Suprapubic skin (tissue), 4 donors: ENCODE results near the gene ARFGAP1. TPM values are rescaled to one million over a fixed set of nuclear protein-coding genes. Genes with fewer than 3 reads are reported as not detected.

Experiments
- DNase-seq, 2 donors: peaks; one replicate each; pipeline ENCODE4 v3.0.0-alpha.2; 2019; ENCODE audit warnings: low spot score in 2 of 2
- H3K27ac ChIP-seq: fragments of 200-600 bp; sonication (generic); one replicate; pipeline ENCODE4 v1.5.1; 2019
- H3K27me3 ChIP-seq: fragments of 200-600 bp; sonication (generic); one replicate; pipeline ENCODE4 v1.5.1; 2019
- H3K36me3 ChIP-seq: fragments of 200-600 bp; sonication (generic); one replicate; pipeline ENCODE4 v1.5.1; 2019
- H3K4me1 ChIP-seq: fragments of 200-600 bp; sonication (generic); one replicate; pipeline ENCODE4 v1.5.1; 2019
- H3K4me3 ChIP-seq: fragments of 200-600 bp; sonication (generic); one replicate; pipeline ENCODE4 v1.5.1; 2019; ENCODE audit warnings: mild to moderate bottlenecking
- H3K9me3 ChIP-seq: fragments of 200-600 bp; sonication (generic); one replicate; pipeline ENCODE4 v1.5.1; 2019
- CTCF ChIP-seq, 2 donors: fragments of 200-600 bp in 1 of 2; fragments of 450-650 bp in 1 of 2; sonication (generic) in 1 of 2; IDR thresholded peaks; one replicate each; pipeline ENCODE4 v1.5.1; 2016 to 2019; ENCODE audit warnings: antibody characterized with exemption in 2 of 2, mild to moderate bottlenecking in 1 of 2, moderate library complexity in 1 of 2
- EP300 ChIP-seq: sonication (generic); formaldehyde crosslinking; IDR thresholded peaks from one replicate; pipeline ENCODE4 v1.6.1; 2017; ENCODE audit warnings: antibody characterized with exemption
- POLR2A ChIP-seq, 2 donors: fragments of 450-650 bp; IDR thresholded peaks; one replicate each; pipeline ENCODE4 v1.6.1; 2017; ENCODE audit warnings: antibody characterized with exemption in 2 of 2, mild to moderate bottlenecking in 2 of 2, moderate library complexity in 2 of 2
- POLR2AphosphoS5 ChIP-seq, 3 donors: sonication (generic); formaldehyde crosslinking; IDR thresholded peaks; one replicate each; pipeline ENCODE4 v1.6.1; 2017; ENCODE audit warnings: antibody characterized with exemption in 3 of 3
- WGBS: methylation state at CpG from one replicate; pipeline ENCODE4 v1.1.5; 2018; 5-methylcytosine and 5-hydroxymethylcytosine counted together
- total RNA-seq, 4 donors: library from RNA; depleted of rRNA; stranded (reverse); fragments of >200 nt; gene quantifications; one replicate each; pipeline ENCODE4 v1.1.0, GENCODE V29; 2016

Gene ARFGAP1
- total RNA-seq, 4 donors from 2014 or later = 38.6 to 84.9 (median 43.4) TPM

GRCh38 chr20:63261060-63261794 lies 11.4 kb upstream of the ARFGAP1 start:
- DNase-seq = no peak

GRCh38 chr20:63261795-63262528 lies 10.7 kb upstream of the ARFGAP1 start:
- Histone ChIP-seq H3K4me1 (no peaks in the 10 kb centered on the region), H3K9me3 (no peaks in the 10 kb centered on the region), H3K36me3 (no peaks in the 10 kb centered on the region), H3K27ac (no peak overlapping the region), H3K27me3 (peaks cover 83% of the 10 kb centered on the region), H3K4me3 (no peak overlapping the region)
- no peak for DNase-seq
- TF ChIP-seq EP300 (no peak), CTCF (IDR thresholded peaks at IDR 0.05) (no peak), POLR2A (IDR thresholded peaks at IDR 0.05) (no peak), POLR2AphosphoS5 (IDR thresholded peaks at IDR 0.05) (no peak)
- 57% methylated on average over 27 of the region's 30 CpGs for WGBS

More at GRCh38 chr20:63261060-63261794, 11.4 kb upstream of the ARFGAP1 start:
- Histone ChIP-seq H3K27ac (no peak overlapping the region), H3K27me3 (peaks cover 88% of the 10 kb centered on the region), H3K4me3 (no peak overlapping the region), H3K9me3 (no peaks in the 10 kb centered on the region), H3K4me1 (peaks cover 5% of the 10 kb centered on the region), H3K36me3 (no peaks in the 10 kb centered on the region)
- TF ChIP-seq POLR2A (IDR thresholded peaks at IDR 0.05) (no peak), EP300 (no peak), POLR2AphosphoS5 (IDR thresholded peaks at IDR 0.05) (no peak), CTCF (IDR thresholded peaks at IDR 0.05) (no peak)
- WGBS = 53% methylated on average over 16 of the region's 25 CpGs

GRCh38 chr20:63262836-63263235 lies 9.8 kb upstream of the ARFGAP1 start:
- no peak overlapping the region for H3K4me3 ChIP-seq
- no peak for DNase-seq
- TF ChIP-seq EP300 (no peak), POLR2A (IDR thresholded peaks at IDR 0.05) (no peak), CTCF (IDR thresholded peaks at IDR 0.05) (no peak), POLR2AphosphoS5 (IDR thresholded peaks at IDR 0.05) (no peak)
- peaks cover 80% of the 10 kb centered on the region for H3K27me3 ChIP-seq
- no peak overlapping the region for H3K27ac ChIP-seq
- H3K4me1 ChIP-seq = no peaks in the 10 kb centered on the region
- WGBS = 89% methylated on average over 8 of the region's 9 CpGs
- H3K36me3 ChIP-seq = no peaks in the 10 kb centered on the region
- H3K9me3 ChIP-seq = no peaks in the 10 kb centered on the region

- TF ChIP-seq CTCF (IDR thresholded peaks at IDR 0.05) = no peak
- H3K4me1 ChIP-seq = peaks cover 6% of the 10 kb centered on the region
- no peak overlapping the region for H3K4me3 ChIP-seq
- no peak overlapping the region for H3K27ac ChIP-seq
- WGBS = 87% methylated on average over 8 of the region's 10 CpGs
- no peak for DNase-seq
- H3K36me3 ChIP-seq = no peaks in the 10 kb centered on the region
- no peaks in the 10 kb centered on the region for H3K9me3 ChIP-seq
- H3K27me3 ChIP-seq = peaks cover 69% of the 10 kb centered on the region
These were observed 8.6 kb upstream of the ARFGAP1 start for GRCh38 chr20:63264000-63264399.

GRCh38 chr20:63264519-63264918 lies 8.1 kb upstream of the ARFGAP1 start:
- no peak for DNase-seq
- Histone ChIP-seq H3K36me3 (no peaks in the 10 kb centered on the region), H3K27ac (no peak overlapping the region)

More at GRCh38 chr20:63264519-63264918, 8.1 kb upstream of the ARFGAP1 start:
- H3K27me3 ChIP-seq = peaks cover 64% of the 10 kb centered on the region
- peaks cover 11% of the 10 kb centered on the region for H3K4me1 ChIP-seq
- TF ChIP-seq POLR2AphosphoS5 (IDR thresholded peaks at IDR 0.05) = no peak
- H3K4me3 ChIP-seq = no peak overlapping the region
- WGBS = 20% methylated on average over 1 of the region's 14 CpGs
- H3K9me3 ChIP-seq = no peaks in the 10 kb centered on the region
